HCT116 (cell line): ENCODE results near the gene ITGAV. TPM values are rescaled to one million over a fixed set of nuclear protein-coding genes. Genes with fewer than 3 reads are reported as not detected.

Experiments used
- ATAC-seq: fragments of 200-7000 bp; cut with Tn5 transposase; 2 replicates; pipeline ENCODE4 v1.9.1; 2020; ENCODE audit warnings: mild to moderate bottlenecking, moderate library complexity
- BruUV-seq: library from RNA; stranded (reverse); fragments of 400-500 nt; replicated peaks from 2 replicates; lab custom pipeline; 2021; lab: Mats Ljungman, UMichigan
- CTCF ChIA-PET: fragments of 300-600 bp; sonication (Branson Sonifier 250); formaldehyde crosslinking; loops from one replicate; lab custom pipeline; 2021; ENCODE audit warnings: antibody characterized with exemption; lab: Charles Lee
- POLR2A ChIA-PET: fragments of 300-600, 350-600 bp; sonication (Branson Sonifier 250); formaldehyde crosslinking; loops from one replicate; lab custom pipeline; 2021; ENCODE audit warnings: antibody characterized with exemption; lab: Charles Lee
- RAD21 ChIA-PET, 2 experiments: fragments of 300-600 bp; sonication (Branson Sonifier 250); formaldehyde crosslinking; loops; one replicate each; lab custom pipeline; 2023; ENCODE audit warnings: low total read pairs in 2 of 2; ENCODE audit not compliant: uncharacterized antibody in 2 of 2, unreplicated experiment in 2 of 2, low non-redundant PET in 1 of 2; lab: Charles Lee
- DNase-seq: peaks from one replicate; pipeline ENCODE4 v3.0.0-alpha.2; 2010; ENCODE audit warnings: low read depth, low spot score
- H2AFZ ChIP-seq: fragments of 200-600 bp; shearing (Covaris generic), sonication (generic); 2 replicates; pipeline ENCODE4 v1.6.1; 2017; ENCODE audit warnings: low read depth, mixed run types, mixed read lengths, antibody characterized with exemption, low read length; ENCODE audit not compliant: poor library complexity, severe bottlenecking
- H3K27ac ChIP-seq: 2 replicates; pipeline ENCODE4 v1.5.1; 2012; ENCODE audit warnings: low read depth, low read length
- H3K27me3 ChIP-seq: fragments of 200-600 bp; sonication (generic); 2 replicates; pipeline ENCODE4 v1.6.1; 2016; ENCODE audit warnings: mixed run types, low read length, mixed read lengths; ENCODE audit not compliant: insufficient read depth
- H3K36me3 ChIP-seq, 2 experiments: fragments of 200-500 bp in 1 of 2; fragments of 200-600 bp in 1 of 2; sonication (Bioruptor generic) in 1 of 2; sonication (generic) in 1 of 2; 2 replicates each; pipeline versions ENCODE4 v1.5.1 to v1.6.1; 2014 to 2016; ENCODE audit warnings: low read length in 2 of 2, inconsistent platforms in 1 of 2, mixed read lengths in 1 of 2, mixed run types in 1 of 2; ENCODE audit not compliant: insufficient read depth in 2 of 2, control insufficient read depth in 1 of 2
- H3K4me1 ChIP-seq, 2 experiments: fragments of 200-600 bp in 1 of 2; sonication (generic) in 1 of 2; 2 replicates each; pipeline versions ENCODE4 v1.5.1 to v1.6.1; 2012 to 2017; ENCODE audit warnings: low read length in 2 of 2, inconsistent platforms in 1 of 2, mild to moderate bottlenecking in 1 of 2, mixed read lengths in 1 of 2, mixed run types in 1 of 2, moderate library complexity in 1 of 2; ENCODE audit not compliant: insufficient read depth in 2 of 2, control insufficient read depth in 1 of 2
- H3K4me2 ChIP-seq: fragments of 200-600 bp; sonication (generic); 2 replicates; pipeline ENCODE4 v1.6.1; 2017; ENCODE audit warnings: mixed run types, low read length, mixed read lengths
- H3K4me3 ChIP-seq, 2 experiments: fragments of 200-600 bp in 1 of 2; sonication (generic) in 1 of 2; replicated peaks in 1 of 2; 2 replicates each; pipeline ENCODE4 v1.5.1; 2011 to 2016; ENCODE audit warnings: low read length in 2 of 2, control low read depth in 1 of 2, low read depth in 1 of 2, mild to moderate bottlenecking in 1 of 2, mixed read lengths in 1 of 2, mixed run types in 1 of 2
- H3K79me2 ChIP-seq: fragments of 200-600 bp; sonication (generic); 2 replicates; pipeline ENCODE4 v1.6.1; 2017; ENCODE audit warnings: mild to moderate bottlenecking, mixed run types, low read length, moderate library complexity, mixed read lengths; ENCODE audit not compliant: insufficient read depth
- H3K9ac ChIP-seq: fragments of 200-600 bp; sonication (generic); 2 replicates; pipeline ENCODE4 v1.6.1; 2016; ENCODE audit warnings: low read length, mixed read lengths
- H3K9me2 ChIP-seq: fragments of 200-600 bp; sonication (generic), shearing (Covaris generic); 2 replicates; pipeline ENCODE4 v1.6.1; 2017; ENCODE audit warnings: mixed run types, mild to moderate bottlenecking, moderate library complexity; ENCODE audit not compliant: insufficient read depth
- H3K9me3 ChIP-seq, 2 experiments: fragments of 200-500 bp in 1 of 2; fragments of 200-600 bp in 1 of 2; sonication (Bioruptor generic) in 1 of 2; sonication (generic) in 1 of 2; 2 replicates each; pipeline ENCODE4 v1.6.1; 2014 to 2017; ENCODE audit warnings: low read length in 2 of 2, mixed read lengths in 2 of 2, inconsistent platforms in 1 of 2, low read depth in 1 of 2, mild to moderate bottlenecking in 1 of 2, mixed run types in 1 of 2, moderate library complexity in 1 of 2; ENCODE audit not compliant: control insufficient read depth in 1 of 2, insufficient read depth in 1 of 2
- H4K20me1 ChIP-seq: fragments of 200-600 bp; sonication (generic), shearing (Covaris generic); 2 replicates; pipeline ENCODE4 v1.6.1; 2017; ENCODE audit warnings: mixed run types, mild to moderate bottlenecking, moderate library complexity; ENCODE audit not compliant: insufficient read depth
- EGR1 ChIP-seq: IDR thresholded peaks from 2 replicates; pipeline ENCODE4 v1.6.1; 2012; ENCODE audit warnings: low read depth
- ELF1 ChIP-seq: IDR thresholded peaks from 2 replicates; pipeline ENCODE4 v1.6.1; 2012; ENCODE audit warnings: low read depth, borderline replicate concordance
- FOSL1 ChIP-seq: IDR thresholded peaks from 2 replicates; pipeline ENCODE4 v1.6.1; 2012; ENCODE audit warnings: low read depth
- JUND ChIP-seq: IDR thresholded peaks from 2 replicates; pipeline ENCODE4 v1.6.1; 2012
- SIN3A ChIP-seq: IDR thresholded peaks from 2 replicates; pipeline ENCODE4 v1.6.1; 2012; ENCODE audit warnings: low read depth
- SRF ChIP-seq: IDR thresholded peaks from 2 replicates; pipeline ENCODE4 v1.6.1; 2012; ENCODE audit warnings: low read depth
- TCF7L2 ChIP-seq: IDR thresholded peaks from 2 replicates; pipeline ENCODE4 v1.7.0; 2011; ENCODE audit warnings: borderline replicate concordance, inconsistent platforms; ENCODE audit not compliant: insufficient read depth, insufficient read length; ENCODE audit errors: extremely low read depth
- intact Hi-C: fragments of 100-400 bp; cut with micrococcal nuclease; formaldehyde crosslinking; loops from 2 replicates; pipeline ENCODE4 v1.10.0; 2022
- total RNA-seq: library from RNA; stranded (reverse); gene quantifications from one replicate; pipeline ENCODE4 v1.2.1, GENCODE V29; 2021; ENCODE audit not compliant: unreplicated experiment

ITGAV gene
- total RNA-seq, 1 experiment from 2014 or later: 36.3 TPM

GRCh38 chr2:186588940-186589611 is 780 bp upstream of the ITGAV start (continued):
- no peak for TF ChIP-seq FOSL1

- H3K4me1 ChIP-seq: peaks cover 7 to 31% of the 10 kb centered on the region in 2 experiments; a peak in 3 of 4 replicates
- H4K20me1 ChIP-seq: no peaks in the 10 kb centered on the region
- H3K4me2 ChIP-seq: peak overlapping the region; percentile 97
- BruUV-seq: no TSS peak
- peak overlapping the region; percentile 86 for H2AFZ ChIP-seq
- H3K27me3 ChIP-seq: no peaks in the 10 kb centered on the region
- H3K9me3 ChIP-seq: no peaks in the 10 kb centered on the region
- DNase-seq: no peak
- POLR2A ChIA-PET: interaction anchor here (1.0 to 1.3 kb wide), 5 partner anchors 12 to 77 kb away, joined by 3 to 10 read pairs (median 4); no protein-coding TSS in a partner anchor
- RAD21 ChIA-PET: no interaction called here
- peaks cover 38% of the 10 kb centered on the region for H3K79me2 ChIP-seq
- peak overlapping the region; percentile 84 to 88 for H3K4me3 ChIP-seq
- peak overlapping the region; percentile 84 for H3K27ac ChIP-seq
- no peaks in the 10 kb centered on the region for H3K9me2 ChIP-seq
- TF ChIP-seq FOSL1 (no peak), SIN3A (no peak), TCF7L2 (no peak), ELF1 (no peak)
- TF ChIP-seq, all 23 proteins: peak for 0
- peak overlapping the region; percentile 78 for H3K9ac ChIP-seq
- intact Hi-C loops: no loop called here
- no peaks in the 10 kb centered on the region for H3K36me3 ChIP-seq
- CTCF ChIA-PET: interaction anchor here (1.6 kb wide), 1 partner anchor 35 kb away, joined by 4 read pairs; no protein-coding TSS in a partner anchor
- ATAC-seq: no peak; the same call in 1 of the 2 replicates
Observed at GRCh38 chr2:186590350-186590758, 498 bp downstream of the ITGAV start.

- peak overlapping the region; percentile 97 for H3K4me2 ChIP-seq
- intact Hi-C loops: no loop called here
- DNase-seq: no peak
- H3K27me3 ChIP-seq: no peaks in the 10 kb centered on the region
- peak overlapping the region; percentile 78 for H3K9ac ChIP-seq
- peak overlapping the region; percentile 84 to 88 for H3K4me3 ChIP-seq
- POLR2A ChIA-PET: interaction anchor here (1.3 kb wide), 1 partner anchor 18 kb away, joined by 3 read pairs; no protein-coding TSS in a partner anchor
- no peaks in the 10 kb centered on the region for H3K36me3 ChIP-seq
- RAD21 ChIA-PET: no interaction called here
- CTCF ChIA-PET: no interaction called here
- peaks cover 7 to 31% of the 10 kb centered on the region in 2 experiments; a peak in 3 of 4 replicates for H3K4me1 ChIP-seq
- no peaks in the 10 kb centered on the region for H3K9me2 ChIP-seq
- TF ChIP-seq EGR1 (no peak), SRF (no peak), JUND (no peak)
- TF ChIP-seq, all 23 proteins: peak for 0
- Histone ChIP-seq H3K9me3 (no peaks in the 10 kb centered on the region), H3K27ac (peak overlapping the region; percentile 84), H3K79me2 (peaks cover 38% of the 10 kb centered on the region), H2AFZ (peak overlapping the region; percentile 86), H4K20me1 (no peaks in the 10 kb centered on the region)
- ATAC-seq: no peak
- TSS peak; percentile 45 for BruUV-seq
Observed at GRCh38 chr2:186590759-186591505, 1.1 kb downstream of the ITGAV start.
